CD4-positive, alpha-beta T cell treated with Interferon gamma for 1 hour (primary cell): ENCODE results near the gene GON4L.
A peak's percentile ranks its signal among the peaks of the same experiment; 100 is the strongest.
"Not testable (repeated sequence)": the region's sequence is repeated elsewhere in the genome, so short reads cannot be mapped to it uniquely, and the experiment has no call there.

Source experiments
- DNase-seq: peaks from one replicate; pipeline ENCODE4 v3.0.0-alpha.2; 2020

The GON4L gene

DNA sequence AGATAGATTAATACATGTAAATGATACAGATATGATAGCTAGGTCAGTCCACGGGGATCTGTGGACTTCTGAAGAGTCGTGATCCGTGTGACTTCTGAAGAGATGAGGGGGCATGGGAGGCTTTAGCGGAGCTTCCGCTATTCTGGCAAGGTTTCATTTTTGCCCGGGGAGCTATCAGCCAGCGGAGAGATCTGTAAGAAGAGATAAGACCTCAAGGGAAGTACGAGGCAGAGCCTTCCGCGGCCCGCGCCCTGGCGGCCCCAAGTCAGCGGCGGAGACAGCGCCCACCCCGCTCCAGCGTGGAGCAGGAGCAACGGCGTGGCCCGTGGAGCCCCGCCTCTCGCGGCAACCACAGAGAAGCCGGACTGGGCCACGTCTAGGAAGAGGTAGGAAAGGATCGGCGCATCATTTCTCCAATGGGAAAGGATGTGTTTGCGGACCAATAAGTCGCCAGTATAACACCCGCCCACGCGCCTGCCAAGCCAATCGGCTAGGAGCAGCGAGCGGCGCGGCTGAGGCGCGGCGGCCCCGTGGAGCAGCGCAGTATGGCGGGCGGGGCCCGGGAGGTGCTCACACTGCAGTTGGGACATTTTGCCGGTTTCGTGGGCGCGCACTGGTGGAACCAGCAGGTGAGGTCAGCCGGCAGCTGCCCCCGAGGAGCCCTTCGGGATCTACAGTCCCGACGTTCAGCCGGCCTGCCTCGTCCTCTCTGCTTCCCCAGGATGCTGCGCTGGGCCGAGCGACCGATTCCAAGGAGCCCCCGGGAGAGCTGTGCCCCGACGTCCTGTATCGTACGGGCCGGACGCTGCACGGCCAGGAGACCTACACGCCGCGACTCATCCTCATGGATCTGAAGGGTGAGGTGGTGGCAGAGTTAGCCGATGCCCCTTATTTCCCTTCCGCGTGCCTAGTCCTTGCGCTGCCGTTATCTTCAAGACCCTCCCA is 111.5 kb downstream of the GON4L start:
- DNase-seq = peak; percentile 89

DNA sequence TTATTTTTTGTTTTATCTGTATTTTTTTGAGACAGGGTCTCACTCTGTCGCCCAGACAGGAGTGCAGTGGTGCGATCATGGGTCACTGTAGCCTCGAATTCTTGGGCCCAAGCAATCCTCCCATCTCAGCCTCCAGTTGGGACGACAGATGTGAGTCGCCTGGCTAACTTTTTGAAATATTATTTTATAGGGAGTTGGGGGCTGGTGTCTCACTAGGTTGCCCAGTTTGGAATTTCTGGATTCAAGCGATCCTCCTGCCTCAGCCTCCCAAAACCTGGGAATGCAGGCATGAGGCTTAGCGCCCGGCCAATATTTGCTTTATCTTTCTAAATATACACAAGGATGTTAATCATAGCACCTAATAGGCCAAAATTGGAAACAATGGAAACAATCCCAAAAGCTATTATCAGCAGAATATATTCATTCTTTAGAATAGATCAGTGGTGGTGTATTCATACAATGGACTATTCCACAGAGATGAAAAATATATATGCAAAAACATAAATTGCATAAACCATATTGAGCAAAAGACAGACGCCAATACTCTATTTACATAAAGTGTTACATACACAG is 112.2 kb downstream of the GON4L start:
- DNase-seq = no peak

DNA sequence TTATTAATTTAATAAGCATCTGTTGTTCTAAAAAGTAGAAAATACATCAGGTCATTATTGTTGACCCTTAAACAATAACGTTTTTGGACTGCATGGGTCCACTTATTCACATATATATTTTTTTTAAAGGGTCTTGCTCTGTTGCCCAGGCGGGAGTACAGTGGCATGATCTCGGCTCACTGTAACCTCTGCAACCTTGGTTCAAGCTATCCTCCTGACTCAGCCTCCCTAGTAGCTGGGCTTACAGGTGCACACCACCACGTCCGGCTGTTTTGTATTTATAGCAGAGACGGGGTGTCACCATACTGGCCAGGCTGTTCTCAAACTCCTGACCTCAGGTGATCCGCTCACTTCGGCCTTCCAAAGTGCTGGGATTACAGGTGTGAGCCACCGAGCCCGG is 115.1 kb downstream of the GON4L start:
- DNase-seq = no peak

DNA sequence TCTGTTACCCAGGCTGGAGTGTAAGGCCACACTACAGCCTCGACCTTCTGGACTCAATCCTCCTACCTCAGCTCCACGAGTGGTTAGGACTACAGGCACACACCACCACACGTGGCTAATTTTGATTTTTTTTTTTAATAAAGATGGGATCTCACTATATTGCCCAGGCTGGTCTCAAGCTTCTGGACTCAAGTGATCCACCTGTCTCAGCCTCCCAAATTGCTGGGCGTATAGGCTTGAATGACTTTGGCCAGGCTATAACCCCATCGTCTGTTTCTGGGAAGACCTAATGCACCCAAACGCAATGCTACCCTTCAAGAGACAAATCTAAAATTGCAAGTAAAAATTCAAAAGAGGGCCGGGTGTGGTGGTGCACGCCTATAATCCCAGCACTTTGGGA is 116.0 kb downstream of the GON4L start:
- DNase-seq = no peak

DNA sequence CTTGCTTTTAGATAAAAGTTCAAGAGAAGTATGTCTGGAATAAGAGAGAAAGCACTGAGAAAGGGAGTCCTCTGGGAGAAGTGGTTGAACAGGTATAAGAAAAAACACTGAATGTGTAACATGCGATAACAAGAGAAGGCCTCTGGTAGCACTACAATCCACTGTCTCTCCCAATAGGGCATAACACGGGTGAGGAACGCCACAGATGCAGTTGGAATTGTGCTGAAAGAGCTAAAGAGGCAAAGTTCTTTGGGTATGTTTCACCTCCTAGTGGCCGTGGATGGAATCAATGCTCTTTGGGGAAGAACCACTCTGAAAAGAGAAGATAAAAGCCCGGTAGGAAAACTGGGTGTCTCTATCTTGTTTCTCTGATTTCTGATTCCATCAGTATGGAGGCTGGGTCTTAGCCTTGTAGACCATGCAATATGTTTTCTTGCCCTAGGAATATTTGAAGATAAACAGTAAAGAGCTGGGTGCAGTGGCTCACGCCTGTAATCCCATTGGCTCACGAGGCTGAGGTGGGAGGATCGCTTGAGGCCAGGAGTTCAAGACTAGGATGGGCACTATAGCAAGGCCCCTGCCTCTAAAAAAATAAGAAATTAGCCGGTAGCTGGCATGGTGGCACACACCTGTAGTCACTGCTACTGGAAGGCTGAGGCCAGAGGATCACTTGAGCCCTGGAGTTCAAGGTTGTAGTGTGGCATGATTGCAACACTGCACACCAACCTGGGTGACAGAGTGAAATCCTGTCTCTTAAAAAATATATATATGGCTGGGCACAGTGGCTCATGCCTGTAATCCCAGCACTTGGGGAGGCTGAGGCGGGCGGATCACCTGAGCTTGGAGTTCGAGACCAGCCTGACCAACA is 127.7 kb downstream of the GON4L start:
- DNase-seq = peak; percentile 12

DNA sequence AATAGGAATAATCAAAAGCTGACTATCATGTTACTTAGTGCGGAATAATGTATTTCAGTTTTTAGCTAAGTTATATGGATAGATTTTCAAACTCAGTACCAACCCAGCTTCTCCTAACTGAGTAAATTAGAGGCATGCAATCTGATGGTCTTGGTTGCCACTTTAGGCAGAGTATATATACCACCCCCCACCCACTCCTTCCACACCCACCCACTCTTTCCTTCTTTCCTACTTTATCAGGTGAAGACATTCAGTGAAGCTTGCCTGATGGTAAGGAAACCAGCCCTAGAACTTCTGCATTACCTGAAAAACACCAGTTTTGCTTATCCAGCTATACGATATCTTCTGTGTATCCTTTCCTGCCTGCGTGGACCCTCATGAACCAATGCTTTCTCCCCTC is 131.9 kb downstream of the GON4L start:
- no peak for DNase-seq

DNA sequence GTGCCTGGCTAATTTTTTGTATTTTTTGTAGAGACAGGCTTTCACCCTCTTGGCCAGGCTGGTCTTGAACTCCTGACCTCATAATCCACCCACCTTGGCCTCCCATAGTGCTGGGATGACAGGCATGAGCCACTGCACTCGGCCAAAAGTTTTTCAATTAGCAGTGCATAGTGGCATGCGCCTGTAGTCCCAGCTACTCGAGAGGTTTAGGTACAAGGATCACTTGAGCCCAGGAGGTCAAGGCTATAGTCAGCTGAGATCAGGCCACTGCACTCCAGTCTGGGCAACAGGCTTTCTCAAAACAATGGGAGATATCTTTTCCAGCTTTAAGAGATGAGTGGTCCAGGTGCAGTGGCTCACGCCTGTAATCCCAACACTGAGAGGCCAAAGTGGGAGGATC is 137.3 kb downstream of the GON4L start:
- DNase-seq = no peak

DNA sequence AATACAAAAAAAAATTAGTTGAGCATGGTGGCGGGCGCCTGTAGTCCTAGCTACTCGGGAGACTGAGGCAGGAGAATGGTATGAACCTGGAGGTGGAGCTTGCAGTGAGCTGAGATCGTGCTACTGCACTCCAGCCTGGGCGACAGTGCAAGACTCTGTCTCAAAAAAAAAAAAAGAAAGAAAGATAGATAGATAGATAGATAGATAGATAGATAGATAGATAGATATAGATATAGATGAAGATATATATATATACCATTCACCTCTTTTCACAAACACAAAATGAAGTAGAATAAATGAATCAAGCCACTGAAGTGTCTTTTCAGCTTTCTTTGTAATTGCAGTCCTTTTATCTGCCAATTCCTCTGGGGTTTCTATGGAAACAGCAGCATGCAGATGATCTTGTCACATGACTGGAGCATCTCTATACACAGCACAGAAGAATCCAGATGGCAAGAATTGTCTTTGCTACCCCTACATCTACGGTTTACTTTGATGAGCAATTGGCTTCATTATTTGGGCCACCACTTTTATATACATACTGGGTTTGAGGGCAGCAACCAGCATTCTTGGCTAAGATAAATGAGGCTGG is 138.4 kb downstream of the GON4L start:
- not testable (repeated sequence) for DNase-seq

DNA sequence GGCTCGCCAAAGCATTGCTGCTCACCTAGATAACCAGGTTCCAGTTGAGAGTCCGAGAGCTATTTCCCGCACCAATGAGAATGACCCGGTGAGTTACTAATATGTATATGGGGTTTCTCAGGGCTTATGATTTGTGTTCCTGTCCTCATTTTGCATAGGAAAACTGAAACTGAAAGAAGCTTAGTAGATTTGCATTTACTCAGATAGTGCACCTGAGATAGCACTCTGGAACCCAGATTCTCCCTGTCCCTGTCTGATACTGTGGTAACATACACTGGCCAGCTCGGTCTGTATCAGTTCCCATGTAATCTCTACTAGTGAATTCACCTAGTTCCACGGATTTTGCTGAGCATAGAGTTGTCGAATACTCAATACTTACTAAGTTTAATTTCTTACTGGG is 140.0 kb downstream of the GON4L start:
- no peak for DNase-seq

DNA sequence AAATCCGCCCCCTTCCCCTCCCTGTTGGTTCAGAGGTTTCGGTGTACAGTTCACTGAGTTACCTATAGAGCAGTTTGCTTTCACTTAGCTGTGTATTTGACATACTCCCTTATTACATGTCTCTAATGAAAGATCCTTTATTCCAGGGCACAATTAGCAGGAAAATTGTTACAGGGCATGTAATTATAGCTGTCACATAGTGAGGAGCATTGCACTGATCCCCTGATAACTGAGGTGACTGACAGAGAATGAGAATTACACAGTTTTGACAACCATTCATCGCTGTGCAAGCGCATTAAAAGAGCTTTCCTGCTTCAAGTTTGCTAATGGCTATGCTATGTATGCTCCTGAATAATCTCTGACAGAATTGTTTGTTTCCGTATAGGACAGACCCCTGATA is 141.2 kb downstream of the GON4L start:
- DNase-seq = no peak

DNA sequence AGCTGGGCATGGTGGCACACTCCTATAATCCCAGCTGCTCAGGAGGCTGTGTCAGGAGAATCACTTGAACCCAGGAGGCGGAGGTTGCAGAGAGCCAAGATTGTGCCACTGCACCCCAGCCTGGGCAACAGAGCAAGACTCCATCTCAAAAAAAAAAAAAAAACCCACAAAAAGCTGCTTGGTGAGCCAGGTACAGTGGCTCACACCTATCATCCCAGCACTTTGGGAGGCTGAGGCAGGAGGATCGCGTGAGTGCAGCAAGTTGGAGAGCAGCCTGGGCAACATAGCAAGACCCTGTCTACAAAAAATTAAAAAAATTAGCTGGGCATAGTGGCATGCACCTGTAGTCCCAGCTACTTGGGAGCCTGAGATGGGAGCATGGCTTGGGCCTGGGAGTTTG is 142.0 kb downstream of the GON4L start:
- not testable (repeated sequence) for DNase-seq

DNA sequence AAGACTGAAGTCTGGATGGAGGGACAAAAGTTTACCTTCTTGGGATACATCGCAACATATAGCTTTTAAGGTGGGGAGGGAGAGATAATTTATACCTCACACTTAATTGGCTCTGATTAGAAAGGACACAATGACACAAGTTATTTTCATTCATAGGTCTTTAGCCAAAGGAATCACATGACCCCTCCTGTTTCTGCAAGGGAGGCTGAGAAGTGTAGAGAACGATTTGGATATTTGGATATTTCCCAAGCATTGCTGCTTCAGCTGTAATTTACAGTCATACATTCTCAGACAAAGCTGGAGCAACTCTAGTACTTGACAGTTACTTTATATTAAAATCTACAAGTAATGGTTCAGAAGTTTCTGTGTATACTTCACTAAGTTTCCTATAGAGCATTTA is 143.9 kb downstream of the GON4L start:
- DNase-seq = no peak

DNA sequence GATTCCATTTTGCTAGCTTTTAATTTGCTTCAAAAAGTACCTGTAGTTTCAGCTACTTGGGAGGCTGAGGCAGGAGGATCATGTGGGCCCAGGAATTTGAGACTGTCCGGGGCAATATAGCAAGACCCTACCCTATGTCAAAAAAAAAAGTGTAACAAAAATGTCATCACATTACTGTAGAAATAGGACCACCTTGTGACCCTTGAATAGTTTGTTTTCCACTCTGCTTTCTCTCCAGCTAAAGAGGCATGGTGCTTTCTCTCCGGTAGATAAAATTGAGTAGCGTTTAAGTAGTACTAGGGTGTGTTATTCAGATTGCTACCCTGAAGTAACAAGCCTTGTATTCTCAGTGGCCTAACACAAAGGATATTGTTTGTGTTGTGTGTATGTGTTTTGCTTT is 144.4 kb downstream of the GON4L start:
- not testable (repeated sequence) for DNase-seq

DNA sequence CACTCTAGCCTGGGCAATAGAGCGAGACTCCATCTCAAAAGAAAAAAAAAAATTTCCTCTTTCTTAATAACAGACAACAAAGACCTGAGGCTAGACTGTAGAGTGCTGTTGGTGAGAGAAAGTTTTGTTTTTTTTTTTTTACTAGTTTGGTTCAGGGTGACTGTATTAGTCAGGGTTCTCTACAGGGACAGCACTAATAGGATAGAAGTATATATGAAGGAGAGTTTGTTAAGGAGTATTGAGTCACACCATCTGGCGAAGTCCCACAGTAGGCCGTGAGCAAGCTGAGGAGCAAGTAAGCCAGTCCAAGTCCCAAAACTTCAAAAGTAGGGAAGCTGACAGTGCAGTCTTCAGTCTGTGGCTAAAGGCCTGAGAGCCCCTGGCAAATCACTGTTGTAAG is 145.6 kb downstream of the GON4L start:
- not testable (repeated sequence) for DNase-seq

DNA sequence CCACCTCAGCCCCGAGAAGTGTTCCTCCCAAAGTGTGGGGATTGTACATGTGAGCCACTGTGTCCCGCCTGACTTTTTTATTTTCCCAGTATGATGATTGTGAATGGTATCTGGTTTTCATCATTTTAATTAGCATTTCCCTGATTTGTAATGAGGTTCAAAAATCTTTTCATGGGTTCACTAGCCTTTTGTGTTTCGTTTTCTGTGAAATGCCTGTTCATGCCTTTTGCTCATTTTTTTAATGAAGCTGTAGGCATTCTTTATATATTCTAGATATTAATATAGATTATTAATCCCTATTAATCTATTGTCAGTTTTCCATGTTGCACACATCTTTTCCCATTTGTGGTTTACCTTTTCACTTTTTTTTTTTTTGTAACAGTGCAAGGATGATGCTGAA is 147.6 kb downstream of the GON4L start:
- no peak for DNase-seq

DNA sequence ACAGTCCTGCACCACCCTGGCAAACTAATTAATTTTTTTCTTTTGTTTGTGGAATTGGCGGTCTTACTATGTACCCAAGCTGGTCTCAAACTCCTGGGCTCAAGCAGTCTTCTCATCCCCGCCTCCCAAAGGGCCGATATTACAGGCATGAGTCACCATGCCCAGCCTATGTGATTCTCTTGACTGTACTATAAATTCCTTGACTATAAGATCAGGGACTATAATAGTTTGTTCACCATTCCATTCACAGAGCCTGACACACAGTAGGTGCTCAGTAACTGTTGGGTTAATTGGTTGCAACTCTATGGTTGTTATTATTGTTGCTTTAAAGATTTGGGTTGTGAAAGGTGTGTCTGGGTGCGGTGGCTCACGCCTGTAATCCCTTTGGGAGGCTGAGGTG is 150.9 kb downstream of the GON4L start:
- no peak for DNase-seq

DNA sequence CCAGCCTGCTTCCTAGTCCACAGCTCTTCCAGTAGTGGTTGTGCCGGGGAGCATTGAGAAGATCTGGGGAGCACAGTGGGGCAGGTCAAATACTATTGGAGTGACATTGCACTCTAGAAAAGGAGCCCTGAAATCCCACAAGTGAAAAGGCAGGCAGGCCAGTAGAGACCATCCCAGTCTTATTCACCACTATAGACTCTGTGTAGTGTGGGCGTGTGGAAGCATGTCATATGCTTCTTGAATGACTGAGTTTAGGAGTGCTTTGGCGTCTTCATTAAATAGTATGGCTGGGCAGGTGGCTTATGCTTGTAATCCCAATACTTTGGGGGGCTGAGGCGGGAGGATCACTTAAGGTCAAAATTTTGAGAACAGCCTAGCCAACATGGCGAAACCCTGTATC is 152.6 kb downstream of the GON4L start:
- not testable (repeated sequence) for DNase-seq

DNA sequence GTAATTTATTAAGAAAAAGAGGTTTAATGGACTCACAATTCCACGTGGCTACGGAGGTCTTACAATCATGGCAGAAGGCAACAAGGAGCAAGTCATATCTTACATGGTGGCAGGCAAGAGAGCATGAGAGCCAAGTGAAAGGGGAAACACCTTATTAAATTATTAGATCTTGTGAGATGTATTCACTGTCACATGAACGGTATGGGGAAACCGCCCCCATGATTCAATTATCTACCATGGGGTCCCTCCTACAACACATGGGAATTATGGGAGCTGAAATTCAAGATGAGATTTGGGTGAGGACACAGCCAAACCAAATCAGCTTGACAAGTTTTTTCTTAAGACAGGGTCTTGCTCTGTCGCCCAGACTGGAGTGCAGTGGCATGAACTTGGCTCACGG is 153.8 kb downstream of the GON4L start:
- no peak for DNase-seq

DNA sequence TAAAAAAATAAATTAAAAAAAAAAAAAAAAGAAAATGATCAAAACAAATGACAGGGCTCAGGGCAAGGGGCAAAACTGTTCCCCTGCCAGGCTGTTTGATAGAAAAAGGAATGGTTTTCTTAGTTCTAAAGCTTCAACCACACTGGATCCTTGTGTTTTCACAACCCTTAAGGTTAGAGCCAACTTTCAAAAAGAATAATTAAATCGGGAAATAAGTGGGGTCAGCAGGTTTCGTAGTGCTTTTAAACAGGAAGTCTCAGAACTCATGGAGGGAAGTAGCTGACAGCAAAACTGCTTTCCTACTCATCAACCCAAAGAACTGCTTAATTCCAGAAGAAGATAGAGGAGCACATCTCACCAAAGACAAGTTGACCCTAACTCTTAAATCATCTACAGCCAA is 155.3 kb downstream of the GON4L start:
- DNase-seq = not testable (repeated sequence)
